ENCODE measurements around the gene TMEM54.

The TMEM54 gene

GRCh38 chr1:32878637-32879041, 22.6 kb downstream of the TMEM54 start:
- no peak overlapping the region for H3K27ac Mint-ChIP-seq (ENCODE audit: low read depth)

DNA sequence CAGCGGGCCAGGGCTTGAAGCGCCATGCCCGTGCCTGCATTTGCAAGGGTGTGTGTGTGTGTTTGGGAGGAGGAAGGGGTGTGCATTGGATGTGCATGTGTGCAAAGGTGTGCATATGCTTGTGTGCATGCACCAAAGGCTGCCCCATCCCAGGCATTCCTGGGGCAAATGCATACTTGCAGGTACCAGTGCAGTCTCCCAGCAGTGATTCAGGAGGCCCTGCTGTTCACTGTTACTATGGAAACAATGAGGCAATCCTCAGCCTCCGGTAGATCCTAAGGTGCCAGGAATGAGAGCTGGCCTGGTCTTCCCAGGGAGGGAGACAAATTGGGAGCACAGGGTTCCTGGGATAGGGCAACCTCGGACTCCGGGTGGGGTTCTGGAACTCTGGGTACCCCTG, 23.0 kb downstream of the TMEM54 start:
- ATAC-seq (replicated peaks; ENCODE audit: extremely low read depth, poor library complexity, severe bottlenecking) = no peak
- DNase-seq (ENCODE audit: low spot score in 2 of 2) = no peak
- H3K27me3 Mint-ChIP-seq = peaks cover 49% of the 10 kb centered on the region

More at GRCh38 chr1:32878637-32879041, 22.6 kb downstream of the TMEM54 start:
- Mint-ChIP-seq H3K27me3 (peaks cover 52% of the 10 kb centered on the region), H3K9me3 (no peaks in the 10 kb centered on the region), H3K4me3 (no peak overlapping the region), H3K4me1 (no peaks in the 10 kb centered on the region), H3K36me3 (ENCODE audit: insufficient read depth) (no peaks in the 10 kb centered on the region)
- ATAC-seq (replicated peaks; ENCODE audit: extremely low read depth, poor library complexity, severe bottlenecking) (no peak), DNase-seq (ENCODE audit: low spot score in 2 of 2) (no peak)

GRCh38 chr1:32877211-32878110, 23.7 kb downstream of the TMEM54 start:
- peaks cover 5% of the 10 kb centered on the region for H3K4me1 Mint-ChIP-seq
- no peak overlapping the region for H3K4me3 Mint-ChIP-seq
- no peaks in the 10 kb centered on the region for H3K9me3 Mint-ChIP-seq
- peaks cover 3% of the 10 kb centered on the region for H3K36me3 Mint-ChIP-seq (ENCODE audit: insufficient read depth)
- DNase-seq (ENCODE audit: low spot score in 2 of 2) (no peak), ATAC-seq (replicated peaks; ENCODE audit: extremely low read depth, poor library complexity, severe bottlenecking) (no peak)
- H3K27me3 Mint-ChIP-seq = peaks cover 55% of the 10 kb centered on the region
- no peak overlapping the region for H3K27ac Mint-ChIP-seq (ENCODE audit: low read depth)

More for the DNA sequence above, 23.0 kb downstream of the TMEM54 start:
- no peak overlapping the region for H3K4me3 Mint-ChIP-seq
- H3K9me3 Mint-ChIP-seq = no peaks in the 10 kb centered on the region
- H3K27ac Mint-ChIP-seq (ENCODE audit: low read depth) = no peak overlapping the region
- no peaks in the 10 kb centered on the region for H3K4me1 Mint-ChIP-seq
- H3K36me3 Mint-ChIP-seq (ENCODE audit: insufficient read depth) = no peaks in the 10 kb centered on the region

DNA sequence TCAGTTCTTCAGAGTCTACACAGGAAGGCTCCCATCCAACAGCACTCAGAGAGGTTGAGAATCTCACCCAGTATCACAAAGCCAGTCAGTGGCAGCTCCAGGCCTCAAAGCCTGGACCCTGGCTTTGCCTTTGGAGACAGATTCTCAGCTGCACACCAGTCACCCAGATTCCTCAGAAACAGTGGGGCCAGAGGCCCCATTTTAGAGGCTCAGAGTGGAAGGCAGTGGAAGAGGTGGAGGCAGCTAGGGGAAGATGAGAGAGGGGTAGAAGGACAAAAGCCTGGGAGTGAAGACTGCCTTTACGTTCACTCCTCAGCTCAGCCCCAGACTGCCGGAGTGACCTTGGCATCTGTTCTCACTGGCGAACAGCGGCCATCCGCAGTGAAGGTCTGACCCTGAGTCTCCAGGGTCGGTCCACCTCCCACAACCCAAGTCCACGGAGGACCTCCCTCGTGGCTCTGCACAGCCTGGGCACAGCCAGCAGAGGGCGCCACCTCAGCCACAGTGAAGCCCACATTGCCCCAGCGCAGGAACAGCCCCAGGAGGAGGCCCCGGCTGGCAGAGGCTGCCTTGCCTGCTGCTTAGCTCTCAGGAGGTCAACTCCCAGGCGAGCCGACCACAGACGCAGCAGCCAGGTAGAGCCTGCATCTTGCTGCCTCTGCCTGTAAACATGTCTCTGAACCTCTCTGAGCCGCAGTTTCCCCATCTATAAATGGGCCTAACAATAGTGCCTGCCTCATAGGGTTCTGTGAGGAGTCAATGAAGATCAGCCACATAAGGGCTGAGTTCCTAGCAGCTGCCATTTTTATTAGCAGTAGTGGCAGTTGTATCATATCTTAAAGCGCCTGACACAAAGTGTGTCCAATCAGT, 24.6 kb downstream of the TMEM54 start:
- H3K9me3 Mint-ChIP-seq = no peaks in the 10 kb centered on the region
- no peak overlapping the region for H3K27ac Mint-ChIP-seq (ENCODE audit: low read depth)
- H3K27me3 Mint-ChIP-seq = peaks cover 63% of the 10 kb centered on the region
- H3K36me3 Mint-ChIP-seq (ENCODE audit: insufficient read depth) = peaks cover 4% of the 10 kb centered on the region
- peak; percentile 68 for ATAC-seq (replicated peaks; ENCODE audit: extremely low read depth, poor library complexity, severe bottlenecking)
- peaks cover 11% of the 10 kb centered on the region for H3K4me1 Mint-ChIP-seq
- peak; percentile 39 to 54 for DNase-seq (ENCODE audit: low spot score in 2 of 2)
- H3K4me3 Mint-ChIP-seq = no peak overlapping the region

GRCh38 chr1:32874860-32875752, 26.1 kb downstream of the TMEM54 start:
- peak overlapping the region; percentile 42 for H3K27ac Mint-ChIP-seq (ENCODE audit: low read depth)
- no peak for ATAC-seq (replicated peaks; ENCODE audit: extremely low read depth, poor library complexity, severe bottlenecking)
- peaks cover 64% of the 10 kb centered on the region for H3K27me3 Mint-ChIP-seq
- H3K36me3 Mint-ChIP-seq (ENCODE audit: insufficient read depth) = peaks cover 4% of the 10 kb centered on the region
- no peak overlapping the region for H3K4me3 Mint-ChIP-seq
- no peaks in the 10 kb centered on the region for H3K9me3 Mint-ChIP-seq
- DNase-seq (ENCODE audit: low spot score in 2 of 2) = no peak
- peaks cover 18% of the 10 kb centered on the region for H3K4me1 Mint-ChIP-seq

DNA sequence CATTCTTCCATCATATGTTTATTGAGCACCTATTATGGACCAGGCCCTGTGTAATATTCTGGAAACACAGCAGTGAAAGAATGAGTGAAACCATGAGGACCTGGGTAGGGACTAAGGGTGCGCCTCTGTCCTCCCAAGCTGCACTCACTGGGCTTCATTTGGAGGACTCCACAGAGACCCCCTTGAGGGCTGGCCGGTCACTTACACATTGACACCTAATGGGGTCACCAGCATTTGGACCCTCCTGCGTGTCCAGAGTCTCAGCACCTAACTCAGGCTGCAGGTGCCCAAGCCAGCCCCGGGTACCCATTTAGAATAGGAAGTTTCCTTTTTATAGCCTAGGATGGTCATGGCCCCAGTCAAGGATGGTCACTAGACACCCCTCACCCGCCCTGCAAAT, 27.7 kb downstream of the TMEM54 start:
- Mint-ChIP-seq H3K36me3 (ENCODE audit: insufficient read depth) (peaks cover 5% of the 10 kb centered on the region), H3K4me1 (peaks cover 28% of the 10 kb centered on the region), H3K27ac (ENCODE audit: low read depth) (no peak overlapping the region), H3K27me3 (peaks cover 78% of the 10 kb centered on the region), H3K4me3 (no peak overlapping the region), H3K9me3 (no peaks in the 10 kb centered on the region)
- DNase-seq (ENCODE audit: low spot score in 2 of 2) (no peak), ATAC-seq (replicated peaks; ENCODE audit: extremely low read depth, poor library complexity, severe bottlenecking) (no peak)

- Mint-ChIP-seq H3K27ac (ENCODE audit: low read depth) (no peak overlapping the region), H3K36me3 (ENCODE audit: insufficient read depth) (peaks cover 5% of the 10 kb centered on the region), H3K27me3 (peaks cover 70% of the 10 kb centered on the region), H3K9me3 (no peaks in the 10 kb centered on the region), H3K4me3 (no peak overlapping the region), H3K4me1 (peaks cover 28% of the 10 kb centered on the region)
- ATAC-seq (replicated peaks; ENCODE audit: extremely low read depth, poor library complexity, severe bottlenecking) (no peak), DNase-seq (ENCODE audit: low spot score in 2 of 2) (no peak)
These were observed 29.1 kb downstream of the TMEM54 start for GRCh38 chr1:32872192-32872460.

DNA sequence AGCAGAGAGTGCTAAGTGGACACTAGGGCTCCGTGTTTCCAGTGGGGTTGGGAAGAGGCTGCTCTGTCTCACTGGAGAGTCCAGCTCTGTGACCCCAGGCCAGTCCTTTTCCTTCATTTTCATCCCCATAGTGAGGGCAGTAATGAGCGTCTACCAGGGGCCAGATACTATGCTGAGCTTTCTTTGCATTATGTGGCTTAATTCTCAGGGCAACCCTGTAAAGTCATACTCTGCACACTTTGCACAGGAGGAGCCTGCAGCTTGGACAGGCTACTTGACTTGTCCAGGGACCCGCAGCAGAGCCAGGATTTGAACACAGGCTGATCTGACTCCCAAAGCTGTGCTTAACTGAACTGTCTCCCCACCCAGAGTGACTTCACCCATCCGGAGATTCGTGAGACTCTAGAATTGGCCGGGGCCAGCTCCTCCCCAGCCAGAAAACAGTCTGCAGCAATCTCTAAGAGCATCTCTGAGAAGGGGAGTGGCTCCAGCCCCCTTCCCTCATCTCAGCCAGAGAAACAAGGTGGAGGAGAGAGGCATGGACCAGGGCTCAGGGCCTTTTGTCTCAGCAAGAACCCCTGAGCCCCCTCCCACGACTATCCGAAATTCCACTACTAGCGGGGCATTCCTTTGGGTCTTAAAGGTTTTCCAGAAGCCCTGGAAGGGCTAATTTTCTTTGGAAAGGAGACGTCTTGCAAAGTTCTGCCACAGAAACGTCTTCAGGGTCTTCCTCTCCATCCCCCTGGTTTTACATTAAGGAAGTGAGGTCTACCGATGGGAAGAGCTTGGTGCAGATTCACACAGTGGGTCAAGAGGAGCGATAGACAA, 29.6 kb downstream of the TMEM54 start:
- Mint-ChIP-seq H3K4me3 (peak overlapping the region; percentile 66), H3K4me1 (peaks cover 28% of the 10 kb centered on the region), H3K36me3 (ENCODE audit: insufficient read depth) (peaks cover 5% of the 10 kb centered on the region), H3K9me3 (no peaks in the 10 kb centered on the region), H3K27ac (ENCODE audit: low read depth) (no peak overlapping the region), H3K27me3 (peaks cover 70% of the 10 kb centered on the region)
- DNase-seq (ENCODE audit: low spot score in 2 of 2) (no peak), ATAC-seq (replicated peaks; ENCODE audit: extremely low read depth, poor library complexity, severe bottlenecking) (no peak)

GRCh38 chr1:32870615-32871363, 30.4 kb downstream of the TMEM54 start, which contains the start of gene FNDC5:
TSS of gene FNDC5 (minus strand) at chr1:32870912.
- peaks cover 5% of the 10 kb centered on the region for H3K36me3 Mint-ChIP-seq (ENCODE audit: insufficient read depth)
- ATAC-seq (replicated peaks; ENCODE audit: extremely low read depth, poor library complexity, severe bottlenecking) (no peak), DNase-seq (ENCODE audit: low spot score in 2 of 2) (no peak)
- peaks cover 64% of the 10 kb centered on the region for H3K27me3 Mint-ChIP-seq
- peaks cover 28% of the 10 kb centered on the region for H3K4me1 Mint-ChIP-seq
- peak within 1 kb of the TSS; percentile 60 for H3K27ac Mint-ChIP-seq (ENCODE audit: low read depth)
- peak within 1 kb of the TSS; percentile 77 for H3K4me3 Mint-ChIP-seq
- H3K9me3 Mint-ChIP-seq = no peaks in the 10 kb centered on the region

- no peaks in the 10 kb centered on the region for H3K9me3 Mint-ChIP-seq
- no peak for ATAC-seq (replicated peaks; ENCODE audit: extremely low read depth, poor library complexity, severe bottlenecking)
- no peak for DNase-seq (ENCODE audit: low spot score in 2 of 2)
- H3K27me3 Mint-ChIP-seq = peaks cover 57% of the 10 kb centered on the region
- peaks cover 28% of the 10 kb centered on the region for H3K4me1 Mint-ChIP-seq
- peaks cover 5% of the 10 kb centered on the region for H3K36me3 Mint-ChIP-seq (ENCODE audit: insufficient read depth)
- H3K27ac Mint-ChIP-seq (ENCODE audit: low read depth) = peak overlapping the region; percentile 60
- peak overlapping the region; percentile 77 for H3K4me3 Mint-ChIP-seq
These were observed 31.1 kb downstream of the TMEM54 start for GRCh38 chr1:32869923-32870614.
